Ovary (tissue), 9 donors: Measurements from ENCODE around the gene CCDC27. TPM values are rescaled to one million over a fixed set of nuclear protein-coding genes. Genes with fewer than 3 reads are reported as not detected.
A peak's percentile ranks its signal among the peaks of the same experiment; 100 is the strongest.

Source experiments
- DNase-seq, 5 donors: peaks; one replicate each; pipeline ENCODE4 v3.0.0-alpha.2; 2019 to 2020
- H3K27ac ChIP-seq, 2 donors: fragments of 200-600 bp; one replicate each; pipeline versions ENCODE4 v1.5.1 to v1.8.0; 2019 to 2022
- H3K27me3 ChIP-seq: fragments of 200-600 bp; one replicate; pipeline ENCODE4 v1.8.0; 2022
- H3K36me3 ChIP-seq: fragments of 200-600 bp; sonication (generic); one replicate; pipeline ENCODE4 v1.5.1; 2019
- H3K4me1 ChIP-seq: one replicate; pipeline ENCODE4 v1.8.1; 2013; ENCODE audit warnings: mild to moderate bottlenecking, moderate library complexity; ENCODE audit not compliant: insufficient read depth
- H3K4me3 ChIP-seq: fragments of 200-600 bp; sonication (generic); one replicate; pipeline ENCODE4 v1.5.1; 2017
- H3K9me3 ChIP-seq, 2 donors: fragments of 200-600 bp in 1 of 2; sonication (generic) in 1 of 2; one replicate each; pipeline versions ENCODE4 v1.5.1 to v1.8.1; 2013 to 2019; ENCODE audit warnings: mild to moderate bottlenecking in 1 of 2, moderate library complexity in 1 of 2
- EP300 ChIP-seq: sonication (generic); formaldehyde crosslinking; IDR thresholded peaks from one replicate; pipeline ENCODE4 v1.6.1; 2017; ENCODE audit warnings: antibody characterized with exemption
- POLR2A ChIP-seq: fragments of 450-650 bp; IDR thresholded peaks from one replicate; pipeline ENCODE4 v1.6.1; 2017; ENCODE audit warnings: antibody characterized with exemption, mild to moderate bottlenecking, moderate library complexity
- WGBS, 3 donors: extraction: QIAGEN DNeasy Blood & Tissue Kit in 1 of 3; methylation state at CpG; one replicate each; pipeline versions ENCODE4 v1.1.5 to v1.1.7; 2013 to 2017; 5-methylcytosine and 5-hydroxymethylcytosine counted together
- intact Hi-C, 4 donors: fragments of 100-400 bp; cut with DNase I; formaldehyde crosslinking; loops; one replicate each; pipeline versions ENCODE4 v1.11.0 to v1.15.1; 2022 to 2023
- polyA plus RNA-seq, 2 donors: library from polyadenylated mRNA; stranded (reverse); fragments of 200-250 nt in 1 of 2; fragments of 350-450 nt in 1 of 2; fragmentation: Illumina TruSeq in 1 of 2; extraction: RNeasy Lipid Tissue Mini Kit (QIAGEN cat#74804) in 1 of 2; gene quantifications; one replicate each; pipeline ENCODE4 v1.2.3, GENCODE V29; 2013 to 2014
- total RNA-seq, 7 donors: library from RNA; depleted of rRNA in 2 of 7; stranded (reverse); fragments of >200 nt in 2 of 7; fragmentation: NEBNext Ultra II Directional in 3 of 7; extraction: Animal tissue kit (Norgen Biotek cat#: 25700) in 3 of 7; gene quantifications; one replicate each; pipeline versions ENCODE4 v1.1.0 to v1.2.4, GENCODE V29; 2016 to 2023
- TF ChIP-seq, protein P1 (sequence below), 3 donors: fragments of 450-650 bp in 2 of 3; fragments of 200-600 bp in 1 of 3; IDR thresholded peaks; one replicate each; pipeline versions ENCODE4 v1.5.1 to v1.8.0; 2016 to 2022; ENCODE audit warnings: antibody characterized with exemption in 3 of 3, mild to moderate bottlenecking in 1 of 3
- donor health status: DM: no; HTN: no; CAD: no; lungs with moderate emphysema.
- donor health status: DM: no; HTN: no; CAD: no.
- donor health status: Bipolar disorder and iron deficiency.
- donor health status: DM: yes; HTN: yes; CAD: no.
- donor health status: DM: no; HTN: no; CAD: no.
- donor health status: DM: yes; HTN: yes; CAD: no.

Gene CCDC27
- total and polyA plus RNA-seq, 9 donors: 0.05 TPM; not detected in 8

DNA sequence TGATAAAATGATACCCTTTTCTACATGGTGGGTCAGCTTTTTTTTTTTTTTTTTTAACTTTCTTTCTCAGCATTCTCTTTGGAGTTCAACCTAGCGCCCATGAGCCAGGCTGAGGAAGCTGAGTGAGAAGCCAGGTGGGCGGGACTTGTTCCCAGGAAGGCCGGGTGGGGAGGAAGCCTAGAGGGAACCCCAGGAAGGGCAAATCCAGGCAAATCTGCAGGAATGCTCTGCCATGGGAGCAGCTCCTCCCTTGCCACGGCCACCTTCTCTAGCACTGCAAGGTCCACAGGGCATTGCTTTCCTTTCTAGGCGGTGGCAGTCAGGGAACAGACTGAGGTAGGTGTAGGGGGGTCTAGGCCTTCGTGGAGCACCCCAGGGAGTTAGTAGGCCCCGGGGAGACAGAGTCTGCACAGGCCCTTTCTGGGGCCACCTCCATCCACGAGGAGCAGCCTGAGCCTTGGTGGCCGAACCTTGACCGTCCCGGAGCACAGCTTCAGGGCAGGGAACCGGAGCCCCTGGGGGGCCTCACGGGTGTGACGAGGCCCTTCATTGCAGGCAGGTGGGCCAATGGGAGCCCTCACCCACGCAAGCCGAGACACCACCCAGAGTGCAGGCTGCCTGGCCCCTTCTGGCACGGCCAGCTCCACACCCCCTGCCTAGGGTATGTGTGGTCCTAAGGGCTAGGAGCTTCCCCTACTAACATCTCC lies 18.2 kb upstream of the CCDC27 start:
- H3K4me1 ChIP-seq: peaks cover 2% of the 10 kb centered on the region
- 68 to 80% (median 76%) methylated on average over 17 of the region's 17 CpGs for WGBS, 3 donors
- intact Hi-C loops: no loop called here
- no peak for DNase-seq
- H3K4me3 ChIP-seq: no peak overlapping the region
- no peaks in the 10 kb centered on the region for H3K9me3 ChIP-seq
- H3K27me3 ChIP-seq: no peaks in the 10 kb centered on the region
- no peak for TF ChIP-seq EP300
- TF ChIP-seq, protein P1, sequence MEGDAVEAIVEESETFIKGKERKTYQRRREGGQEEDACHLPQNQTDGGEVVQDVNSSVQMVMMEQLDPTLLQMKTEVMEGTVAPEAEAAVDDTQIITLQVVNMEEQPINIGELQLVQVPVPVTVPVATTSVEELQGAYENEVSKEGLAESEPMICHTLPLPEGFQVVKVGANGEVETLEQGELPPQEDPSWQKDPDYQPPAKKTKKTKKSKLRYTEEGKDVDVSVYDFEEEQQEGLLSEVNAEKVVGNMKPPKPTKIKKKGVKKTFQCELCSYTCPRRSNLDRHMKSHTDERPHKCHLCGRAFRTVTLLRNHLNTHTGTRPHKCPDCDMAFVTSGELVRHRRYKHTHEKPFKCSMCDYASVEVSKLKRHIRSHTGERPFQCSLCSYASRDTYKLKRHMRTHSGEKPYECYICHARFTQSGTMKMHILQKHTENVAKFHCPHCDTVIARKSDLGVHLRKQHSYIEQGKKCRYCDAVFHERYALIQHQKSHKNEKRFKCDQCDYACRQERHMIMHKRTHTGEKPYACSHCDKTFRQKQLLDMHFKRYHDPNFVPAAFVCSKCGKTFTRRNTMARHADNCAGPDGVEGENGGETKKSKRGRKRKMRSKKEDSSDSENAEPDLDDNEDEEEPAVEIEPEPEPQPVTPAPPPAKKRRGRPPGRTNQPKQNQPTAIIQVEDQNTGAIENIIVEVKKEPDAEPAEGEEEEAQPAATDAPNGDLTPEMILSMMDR (IDR thresholded peaks at IDR 0.05): no peak
- TF ChIP-seq POLR2A: no peak
- H3K36me3 ChIP-seq: no peaks in the 10 kb centered on the region
- H3K27ac ChIP-seq: no peak overlapping the region

DNA sequence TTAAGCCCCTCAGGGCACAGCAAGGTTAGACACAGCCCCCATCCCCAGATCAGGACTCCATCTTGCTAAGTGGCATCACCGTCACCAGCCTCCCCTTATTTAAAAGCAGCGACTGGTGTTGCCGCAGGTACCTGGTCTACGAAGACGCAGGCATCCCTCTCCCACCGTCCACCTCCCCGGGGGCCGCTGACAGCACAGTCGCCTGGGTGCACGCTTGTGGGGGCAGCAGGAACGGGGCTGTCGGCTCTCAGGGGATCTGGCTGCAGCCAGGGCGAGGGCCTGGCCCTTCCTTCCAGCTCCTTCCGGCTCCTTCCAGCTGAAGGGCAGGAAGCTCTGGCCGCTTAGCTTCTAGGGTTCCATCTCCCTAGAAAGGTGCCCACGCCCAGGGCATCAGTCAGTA lies 17.6 kb upstream of the CCDC27 start:
- Histone ChIP-seq H3K4me3 (no peak overlapping the region), H3K27ac (no peak overlapping the region), H3K36me3 (no peaks in the 10 kb centered on the region), H3K27me3 (no peaks in the 10 kb centered on the region), H3K4me1 (peaks cover 2% of the 10 kb centered on the region), H3K9me3 (no peaks in the 10 kb centered on the region)
- DNase-seq: peak in 1 of 5 donors; percentile 30
- intact Hi-C loops: no loop called here
- WGBS, 3 donors: 92 to 96% (median 92%) methylated on average over 16 of the region's 16 CpGs
- no peak for TF ChIP-seq POLR2A
- TF ChIP-seq EP300: no peak
- TF ChIP-seq, protein P1 (IDR thresholded peaks at IDR 0.05): no peak

DNA sequence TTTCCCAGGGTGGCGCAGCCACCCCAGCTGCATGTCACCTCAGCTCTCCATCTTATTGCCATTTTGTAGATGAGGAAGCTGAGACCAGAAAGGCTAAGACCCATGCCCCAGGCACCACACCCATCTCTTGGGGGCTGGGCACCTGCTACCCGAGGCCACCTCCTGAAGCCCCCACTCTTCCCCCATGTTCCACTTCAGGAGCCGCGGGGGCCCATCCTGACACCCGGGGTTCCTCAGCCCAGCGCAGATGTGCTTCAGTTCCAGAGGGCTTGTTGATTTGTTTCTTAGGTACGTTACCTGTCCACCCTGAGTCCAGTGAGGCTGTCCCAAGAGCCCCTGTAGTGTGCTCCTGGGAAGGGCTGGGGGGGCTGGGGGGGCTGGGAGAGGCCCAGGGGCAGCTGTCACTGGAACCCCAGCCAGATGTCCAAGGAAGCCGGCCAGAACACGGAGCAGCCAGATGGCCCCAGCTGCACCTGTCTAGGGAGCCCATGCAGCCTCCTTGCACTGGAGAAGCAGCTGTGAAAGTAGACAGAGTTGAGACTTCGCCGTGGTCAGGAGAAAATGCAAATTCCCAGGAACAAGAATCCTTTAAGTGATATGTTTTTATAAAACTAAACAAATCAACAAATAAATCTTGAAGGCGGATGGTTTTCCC lies 17.1 kb upstream of the CCDC27 start:
- no peak overlapping the region for H3K27ac ChIP-seq
- H3K9me3 ChIP-seq: no peaks in the 10 kb centered on the region
- WGBS, 3 donors: 59 to 72% (median 68%) methylated on average over 12 of the region's 12 CpGs
- no peaks in the 10 kb centered on the region for H3K27me3 ChIP-seq
- intact Hi-C loops: no loop called here
- H3K4me1 ChIP-seq: peaks cover 2% of the 10 kb centered on the region
- no peaks in the 10 kb centered on the region for H3K36me3 ChIP-seq
- peak in 1 of 5 donors; percentile 24 for DNase-seq
- no peak for TF ChIP-seq POLR2A
- TF ChIP-seq EP300: no peak
- TF ChIP-seq, protein P1 (IDR thresholded peaks at IDR 0.05): no peak
- H3K4me3 ChIP-seq: no peak overlapping the region

DNA sequence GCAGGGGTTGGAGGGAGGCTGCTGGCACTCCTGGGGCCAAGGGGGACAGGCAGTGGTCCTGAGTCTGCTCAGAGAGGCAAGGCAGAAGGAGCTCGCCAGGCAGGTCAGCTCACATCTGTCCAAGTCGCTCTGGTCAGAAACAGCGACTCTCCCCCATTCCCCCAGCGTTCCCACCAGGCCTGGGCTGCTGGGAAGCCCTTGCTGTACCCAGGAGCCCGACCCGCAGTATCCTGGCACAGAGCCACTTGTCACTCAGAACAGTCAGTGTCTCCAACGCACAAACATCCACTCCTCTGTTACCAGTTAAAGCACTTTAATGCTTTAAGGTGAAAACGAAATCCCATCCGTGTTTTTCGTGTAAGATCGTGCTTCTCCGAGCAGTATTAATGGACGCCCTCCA lies 16.6 kb upstream of the CCDC27 start:
- H3K36me3 ChIP-seq: no peaks in the 10 kb centered on the region
- intact Hi-C loops: no loop called here
- no peaks in the 10 kb centered on the region for H3K27me3 ChIP-seq
- H3K4me3 ChIP-seq: no peak overlapping the region
- DNase-seq: peak in 1 of 5 donors; percentile 26
- 42 to 61% (median 59%) methylated on average over 13 of the region's 13 CpGs for WGBS, 3 donors
- no peaks in the 10 kb centered on the region for H3K9me3 ChIP-seq
- H3K4me1 ChIP-seq: peaks cover 2% of the 10 kb centered on the region
- TF ChIP-seq EP300 (no peak), POLR2A (no peak)
- TF ChIP-seq, protein P1 (IDR thresholded peaks at IDR 0.05): no peak
- H3K27ac ChIP-seq: no peak overlapping the region
